NT2/D1 (cell line): ENCODE results near the gene RAB31.

Experiments
- DNase-seq: peaks from one replicate; pipeline ENCODE4 v3.0.0-alpha.2; 2011; ENCODE audit warnings: low read depth, low spot score
- H3K27me3 ChIP-seq: 2 replicates; pipeline ENCODE4 v1.6.0; 2011; ENCODE audit warnings: mild to moderate bottlenecking; ENCODE audit not compliant: insufficient read length, insufficient read depth
- H3K36me3 ChIP-seq: 2 replicates; pipeline ENCODE4 v1.6.1; 2011; ENCODE audit warnings: mild to moderate bottlenecking, low read length, mixed read lengths; ENCODE audit not compliant: insufficient read depth, insufficient read length
- H3K4me1 ChIP-seq: 2 replicates; pipeline ENCODE4 v1.5.1; 2011; ENCODE audit not compliant: insufficient read depth, insufficient read length
- H3K4me3 ChIP-seq: 2 replicates; pipeline ENCODE4 v1.5.1; 2011; ENCODE audit warnings: low read depth; ENCODE audit not compliant: insufficient read length
- H3K9ac ChIP-seq: 2 replicates; pipeline ENCODE4 v1.6.0; 2011; ENCODE audit warnings: low read depth; ENCODE audit not compliant: insufficient read length
- H3K9me3 ChIP-seq: 2 replicates; pipeline ENCODE4 v1.5.1; 2011; ENCODE audit warnings: mild to moderate bottlenecking, low read length; ENCODE audit not compliant: insufficient read depth
- SUZ12 ChIP-seq: IDR thresholded peaks from 2 replicates; pipeline ENCODE4 v1.6.1; 2011; ENCODE audit not compliant: insufficient read length, insufficient read depth; ENCODE audit errors: extremely low read depth
- YY1 ChIP-seq: IDR thresholded peaks from 2 replicates; pipeline ENCODE4 v1.6.1; 2011; ENCODE audit not compliant: insufficient read length, insufficient read depth
- ZNF274 ChIP-seq: IDR thresholded peaks from 2 replicates; pipeline ENCODE4 v1.6.1; 2011; ENCODE audit warnings: mild to moderate bottlenecking, low read depth, low read length

Gene RAB31

GRCh38 chr18:9746958-9747357, 38.9 kb downstream of the RAB31 start:
- Histone ChIP-seq H3K36me3 (peaks cover 9% of the 10 kb centered on the region), H3K9ac (no peak overlapping the region), H3K9me3 (peaks cover 13% of the 10 kb centered on the region; the same call in 1 of the 2 replicates), H3K4me3 (no peak overlapping the region), H3K4me1 (peaks cover 3% of the 10 kb centered on the region), H3K27me3 (no peaks in the 10 kb centered on the region)
- no peak for DNase-seq
- TF ChIP-seq SUZ12 = no peak
- no peak for TF ChIP-seq ZNF274
- TF ChIP-seq YY1 = no peak

- TF ChIP-seq YY1 = no peak
- no peak for TF ChIP-seq ZNF274
- no peak for TF ChIP-seq SUZ12
- DNase-seq = no peak
- Histone ChIP-seq H3K9me3 (peaks cover 8% of the 10 kb centered on the region; the same call in 1 of the 2 replicates), H3K27me3 (no peaks in the 10 kb centered on the region), H3K9ac (no peak overlapping the region), H3K36me3 (peaks cover 9% of the 10 kb centered on the region), H3K4me1 (no peaks in the 10 kb centered on the region), H3K4me3 (no peak overlapping the region)
Measured at GRCh38 chr18:9749611-9750010, 41.5 kb downstream of the RAB31 start.

- Histone ChIP-seq H3K9me3 (peaks cover 4% of the 10 kb centered on the region; the same call in 1 of the 2 replicates), H3K9ac (no peak overlapping the region), H3K36me3 (peaks cover 9% of the 10 kb centered on the region), H3K27me3 (no peaks in the 10 kb centered on the region), H3K4me1 (no peaks in the 10 kb centered on the region), H3K4me3 (no peak overlapping the region)
- TF ChIP-seq ZNF274 (no peak), YY1 (no peak), SUZ12 (no peak)
- DNase-seq = no peak
Measured at GRCh38 chr18:9750112-9750511, 42.0 kb downstream of the RAB31 start.

- H3K4me1 ChIP-seq = no peaks in the 10 kb centered on the region
- no peak overlapping the region for H3K9ac ChIP-seq
- H3K4me3 ChIP-seq = no peak overlapping the region
- H3K27me3 ChIP-seq = no peaks in the 10 kb centered on the region
- TF ChIP-seq ZNF274 (no peak), YY1 (no peak), SUZ12 (no peak)
- no peaks in the 10 kb centered on the region for H3K9me3 ChIP-seq
- no peak for DNase-seq
- peaks cover 9% of the 10 kb centered on the region for H3K36me3 ChIP-seq
Measured at GRCh38 chr18:9750606-9751304, 42.7 kb downstream of the RAB31 start.

- TF ChIP-seq YY1 (no peak), SUZ12 (no peak), ZNF274 (no peak)
- DNase-seq = no peak
- H3K9ac ChIP-seq = no peak overlapping the region
- no peaks in the 10 kb centered on the region for H3K27me3 ChIP-seq
- no peak overlapping the region for H3K4me3 ChIP-seq
- H3K36me3 ChIP-seq = peaks cover 9% of the 10 kb centered on the region
- H3K9me3 ChIP-seq = no peaks in the 10 kb centered on the region
- no peaks in the 10 kb centered on the region for H3K4me1 ChIP-seq
Measured at GRCh38 chr18:9751371-9752031, 43.4 kb downstream of the RAB31 start.

GRCh38 chr18:9753846-9754245, 45.7 kb downstream of the RAB31 start:
- no peak for DNase-seq
- Histone ChIP-seq H3K27me3 (no peaks in the 10 kb centered on the region), H3K9me3 (no peaks in the 10 kb centered on the region), H3K4me1 (no peaks in the 10 kb centered on the region), H3K36me3 (peaks cover 13% of the 10 kb centered on the region), H3K4me3 (no peak overlapping the region), H3K9ac (no peak overlapping the region)
- TF ChIP-seq SUZ12 (no peak), ZNF274 (no peak), YY1 (no peak)

- Histone ChIP-seq H3K4me3 (no peak overlapping the region), H3K27me3 (no peaks in the 10 kb centered on the region), H3K4me1 (no peaks in the 10 kb centered on the region), H3K9ac (no peak overlapping the region), H3K36me3 (peaks cover 9% of the 10 kb centered on the region), H3K9me3 (no peaks in the 10 kb centered on the region)
- TF ChIP-seq ZNF274 (no peak), YY1 (no peak), SUZ12 (no peak)
- no peak for DNase-seq
Measured at GRCh38 chr18:9755110-9755509, 47.0 kb downstream of the RAB31 start.
